HepG2 (cell line): ENCODE results near the gene TMEM256. TPM values are rescaled to one million over a fixed set of nuclear protein-coding genes. Genes with fewer than 3 reads are reported as not detected.

Experiments used
- ATAC-seq: fragments of 200-7000 bp; cut with Tn5 transposase; 3 replicates; pipeline ENCODE4 v1.9.1; 2020; ENCODE audit warnings: mild to moderate bottlenecking, moderate library complexity
- BruUV-seq: library from RNA; stranded (reverse); fragments of 400-500 nt; replicated peaks from 2 replicates; lab custom pipeline; 2021; lab: Mats Ljungman, UMichigan
- CTCF ChIA-PET: fragments of 300-600 bp; formaldehyde crosslinking; extraction: SDS; loops from one replicate; lab custom pipeline; 2021; ENCODE audit warnings: low total read pairs, inconsistent platforms, low intra/inter-chr PET ratio; lab: Yijun Ruan, JAX
- POLR2A ChIA-PET: fragments of 350-600 bp; sonication (Branson Sonifier 250); formaldehyde crosslinking; loops from one replicate; lab custom pipeline; 2020; ENCODE audit warnings: antibody characterized with exemption, inconsistent platforms; lab: Yijun Ruan, JAX
- DNase-seq: peaks from one replicate; pipeline ENCODE4 v3.0.0-alpha.2; 2015; ENCODE audit warnings: low spot score
- FAIRE-seq: peaks from 3 replicates; lab custom pipeline; 2011; peaks lifted over from hg19 to GRCh38; lab: Jason Lieb, UNC
- H2AFZ ChIP-seq: one replicate; pipeline ENCODE4 v1.6.1; 2011; ENCODE audit warnings: low read length, inconsistent platforms
- H3K27ac ChIP-seq: fragments of 300-600 bp; 3 replicates; pipeline ENCODE4 v1.8.0; 2011; ENCODE audit warnings: mixed run types, mild to moderate bottlenecking, mixed read lengths, low read length, inconsistent platforms; ENCODE audit not compliant: insufficient read depth; ENCODE audit errors: extremely low read length
- H3K27me3 ChIP-seq, 2 experiments: fragments of 200-600 bp in 1 of 2; 2 replicates in 1 of 2; 3 replicates in 1 of 2; pipeline versions ENCODE4 v1.6.0 to v1.8.0; 2011; ENCODE audit warnings: low read length in 2 of 2, mild to moderate bottlenecking in 2 of 2, moderate library complexity in 2 of 2, inconsistent platforms in 1 of 2; ENCODE audit not compliant: insufficient read depth in 2 of 2, control insufficient read depth in 1 of 2
- H3K36me3 ChIP-seq, 2 experiments: fragments of 200-600 bp in 1 of 2; replicated peaks in 1 of 2; 2 replicates in 1 of 2; 3 replicates in 1 of 2; pipeline versions ENCODE4 v1.5.1 to v1.8.0; 2011; ENCODE audit warnings: low read length in 2 of 2, inconsistent platforms in 1 of 2; ENCODE audit not compliant: insufficient read depth in 2 of 2, control insufficient read depth in 1 of 2
- H3K4me1 ChIP-seq: 2 replicates; pipeline ENCODE4 v1.5.1; 2012; ENCODE audit warnings: low read length, inconsistent platforms; ENCODE audit not compliant: insufficient read depth
- H3K4me2 ChIP-seq: 2 replicates; pipeline ENCODE4 v1.6.0; 2011; ENCODE audit warnings: low read depth, low read length, inconsistent platforms
- H3K4me3 ChIP-seq, 3 experiments: fragments of 200-600 bp in 1 of 3; sonication (generic), shearing (Covaris generic) in 1 of 3; replicated peaks in 1 of 3; 2 replicates each; pipeline ENCODE4 v1.5.1; 2011 to 2016; ENCODE audit warnings: low read length in 3 of 3, inconsistent platforms in 2 of 3, low read depth in 2 of 3, mild to moderate bottlenecking in 2 of 3, control low read depth in 1 of 3, mixed read lengths in 1 of 3; ENCODE audit not compliant: insufficient read depth in 1 of 3
- H3K79me2 ChIP-seq: one replicate; pipeline ENCODE4 v1.6.1; 2011; ENCODE audit warnings: low read length, inconsistent platforms; ENCODE audit not compliant: insufficient read depth
- H3K9ac ChIP-seq: 2 replicates; pipeline ENCODE4 v1.6.0; 2011; ENCODE audit warnings: mild to moderate bottlenecking, low read depth, low read length, inconsistent platforms; ENCODE audit not compliant: insufficient read depth
- H3K9me3 ChIP-seq: 2 replicates; pipeline ENCODE4 v1.5.1; 2012; ENCODE audit warnings: mild to moderate bottlenecking, low read length
- H4K20me1 ChIP-seq: 2 replicates; pipeline ENCODE4 v1.6.0; 2011; ENCODE audit warnings: inconsistent platforms, mild to moderate bottlenecking, low read length, moderate library complexity; ENCODE audit not compliant: insufficient read depth
- FOXP1 ChIP-seq, 2 experiments: fragments of 450-650 bp in 1 of 2; IDR thresholded peaks; 2 replicates each; pipeline ENCODE4 v1.6.1; 2017 to 2018; ENCODE audit warnings: antibody characterized with exemption in 1 of 2
- NCOA2 ChIP-seq: sonication (generic); formaldehyde crosslinking; IDR thresholded peaks from 2 replicates; pipeline ENCODE4 v1.8.0; 2022; ENCODE audit warnings: inconsistent platforms
- RCOR2 ChIP-seq: IDR thresholded peaks from 2 replicates; pipeline ENCODE4 v1.6.1; 2016; ENCODE audit warnings: missing biosample characterization, missing genetic modification reagents
- U2AF1 ChIP-seq: fragments of 200-400 bp; formaldehyde crosslinking; optimal IDR thresholded peaks from 2 replicates; pipeline ENCODE3; 2017; ENCODE audit warnings: mild to moderate bottlenecking, low read depth, low read length
- UBTF ChIP-seq: sonication (generic); formaldehyde crosslinking; IDR thresholded peaks from 2 replicates; pipeline ENCODE4 v1.4.0; 2020; ENCODE audit warnings: mild to moderate bottlenecking, missing genetic modification reagents
- ZMYM4 ChIP-seq: sonication (generic); formaldehyde crosslinking; IDR thresholded peaks from 2 replicates; pipeline ENCODE4 v1.8.1; 2023; ENCODE audit warnings: mild to moderate bottlenecking, missing genetic modification reagents
- ZNF441 ChIP-seq: sonication (generic); formaldehyde crosslinking; IDR thresholded peaks from 2 replicates; pipeline ENCODE4 v1.7.0; 2021; ENCODE audit warnings: missing genetic modification reagents, borderline replicate concordance
- WGBS: methylation state at CpG from one replicate; pipeline ENCODE4 v1.1.6; 2017; ENCODE audit warnings: low lambda C conversion rate; 5-methylcytosine and 5-hydroxymethylcytosine counted together
- in situ Hi-C: cut with HindIII; loops from 2 replicates; pipeline ENCODE4 v1.10.0; 2017; ENCODE audit warnings: low pct_unique_long_range_greater_than_20kb; ENCODE audit not compliant: extremely low pct_ligation_motif_present
- intact Hi-C: fragments of 100-400 bp; cut with micrococcal nuclease; formaldehyde crosslinking; loops from one replicate; pipeline ENCODE4 v1.10.0; 2022; ENCODE audit not compliant: unreplicated experiment
- polyA plus RNA-seq, 8 experiments: library from polyadenylated mRNA; depleted of rRNA in 3 of 8; stranded (reverse) in 7 of 8; unstranded in 1 of 8; fragments of >200 nt; fragmentation: Illumina TruSeq in 4 of 8; extraction: Trizol in 4 of 8; gene quantifications; 2 replicates each; pipeline versions ENCODE4 v1.2.1 to v1.2.3, GENCODE V29; 2011 to 2016; ENCODE audit warnings: low read depth in 4 of 8, missing spikeins in 1 of 8, mixed read lengths in 1 of 8; ENCODE audit not compliant: insufficient read depth in 1 of 8
- total RNA-seq, 5 experiments: library from RNA; depleted of rRNA; stranded (reverse); fragments of >200 nt; fragmentation: Illumina TruSeq; extraction: Trizol; gene quantifications; 2 replicates each; pipeline ENCODE4 v1.2.3, GENCODE V29; 2016; ENCODE audit warnings: low read depth in 1 of 5
- TF ChIP-seq, protein P1 (sequence below): IDR thresholded peaks from 2 replicates; pipeline ENCODE4 v1.6.1; 2012; ENCODE audit warnings: inconsistent platforms

Gene TMEM256
- total and polyA plus RNA-seq, 2 of the 13 experiments (the other 11 are each of a cell fraction or from before 2014, with no cell fraction given): 231 to 252 TPM

GRCh38 chr17:7439462-7440112 lies 35.7 kb upstream of the TMEM256 start, which contains the start of gene FGF11 (continued):
- TF ChIP-seq UBTF: peak; percentile 44; the same call in 1 of the 2 replicates
- TF ChIP-seq, all 625 proteins: peak for 36

- ATAC-seq: no peak
- BruUV-seq: no TSS peak
- Histone ChIP-seq H3K9ac (peak overlapping the region; percentile 68; the same call in 1 of the 2 replicates), H3K4me3 (peak overlapping the region; percentile 60 to 80 (median 73); a peak in 5 of 6 replicates), H4K20me1 (no peaks in the 10 kb centered on the region), H3K27me3 (peaks cover 6 to 27% of the 10 kb centered on the region in 2 experiments; a peak in 4 of 5 replicates), H3K4me2 (peak overlapping the region; percentile 94), H3K79me2 (no peaks in the 10 kb centered on the region), H3K4me1 (peaks cover 53% of the 10 kb centered on the region), H3K36me3 (no peaks in the 10 kb centered on the region), H3K27ac (no peak overlapping the region), H3K9me3 (no peaks in the 10 kb centered on the region), H2AFZ (no peak overlapping the region)
- TF ChIP-seq, protein P1, sequence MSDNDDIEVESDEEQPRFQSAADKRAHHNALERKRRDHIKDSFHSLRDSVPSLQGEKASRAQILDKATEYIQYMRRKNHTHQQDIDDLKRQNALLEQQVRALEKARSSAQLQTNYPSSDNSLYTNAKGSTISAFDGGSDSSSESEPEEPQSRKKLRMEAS: no peak
- TF ChIP-seq RCOR2 (no peak), NCOA2 (CRISPR knock-in tag) (no peak), FOXP1 (IDR thresholded peaks at IDR 0.05) (no peak), FOXP1 (CRISPR knock-in tag; IDR thresholded peaks at IDR 0.05) (no peak), ZNF441 (CRISPR knock-in tag) (no peak), ZMYM4 (CRISPR knock-in tag) (no peak), U2AF1 (no peak)
- ChIA-PET POLR2A (interaction anchor here (1.2 to 2.8 kb wide), 2 partner anchors 35 to 109 kb away, joined by 3 to 21 read pairs; partner anchors contain the start of genes NEURL4 and TMEM256), CTCF (no interaction called here)
- intact Hi-C loops (no loop called here), in situ Hi-C loops (loop anchor here (5.0 kb wide), 2 partner anchors 38 to 82 kb away; partner anchors contain the start of genes TMEM95 and ZBTB4)
- no peak for FAIRE-seq
- no peak for DNase-seq
- 59% methylated on average over 11 of the region's 11 CpGs for WGBS
These were observed 35.0 kb upstream of the TMEM256 start for GRCh38 chr17:7438656-7439460.
